CD4-positive, alpha-beta T cell treated with Interleukin-10 for 1 hour (primary cell): Measurements from ENCODE around the gene CTU2.
A peak's percentile ranks its signal among the peaks of the same experiment; 100 is the strongest.
"Not testable (repeated sequence)": the region's sequence is repeated elsewhere in the genome, so short reads cannot be mapped to it uniquely, and the experiment has no call there.

Experiments used
- DNase-seq: peaks from one replicate; pipeline ENCODE4 v3.0.0-alpha.2; 2020

Gene CTU2

GRCh38 chr16:88706229-88706964, at the start of gene CTU2, which contains the start of gene RNF166:
Gene CTU2, plus strand, starts transcription at chr16:88706503. Its CDS starts 28 bp downstream, at chr16:88706531.
Gene RNF166, minus strand, starts transcription at chr16:88706408. Its CDS starts 83 bp downstream, at chr16:88706325.
- DNase-seq, result peak; percentile 91

GRCh38 chr16:88657371-88657770, 48.9 kb upstream of the CTU2 start:
- no peak for DNase-seq

- no peak for DNase-seq
Observed at GRCh38 chr16:88658714-88659113, 47.6 kb upstream of the CTU2 start.

- no peak for DNase-seq
Observed at GRCh38 chr16:88659160-88659559, 47.1 kb upstream of the CTU2 start.

GRCh38 chr16:88661468-88661867, 44.8 kb upstream of the CTU2 start:
- no peak for DNase-seq

- DNase-seq, result no peak
Observed at GRCh38 chr16:88662222-88662842, 44.0 kb upstream of the CTU2 start.

GRCh38 chr16:88662843-88663606, 43.3 kb upstream of the CTU2 start, which contains the start of gene MVD:
Gene MVD, minus strand, starts transcription at chr16:88663091. Its CDS starts 11 bp downstream, at chr16:88663080.
- peak; percentile 96 for DNase-seq

- no peak for DNase-seq
Observed at GRCh38 chr16:88665148-88665547, 41.2 kb upstream of the CTU2 start.

GRCh38 chr16:88665570-88665969, 40.7 kb upstream of the CTU2 start:
- no peak for DNase-seq

- no peak for DNase-seq
Observed at GRCh38 chr16:88667461-88667860, 38.8 kb upstream of the CTU2 start.

GRCh38 chr16:88669493-88669892, 36.8 kb upstream of the CTU2 start:
- not testable (repeated sequence) for DNase-seq

GRCh38 chr16:88669980-88670379, 36.3 kb upstream of the CTU2 start:
- no peak for DNase-seq

- DNase-seq, result no peak
Observed at GRCh38 chr16:88671806-88672205, 34.5 kb upstream of the CTU2 start.

- no peak for DNase-seq
Observed at GRCh38 chr16:88672776-88673175, 33.5 kb upstream of the CTU2 start.

- no peak for DNase-seq
Observed at GRCh38 chr16:88673716-88674379, 32.5 kb upstream of the CTU2 start.

- DNase-seq, result no peak
Observed at GRCh38 chr16:88676502-88677242, 29.6 kb upstream of the CTU2 start.

- no peak for DNase-seq
Observed at GRCh38 chr16:88677721-88678120, 28.6 kb upstream of the CTU2 start.

- no peak for DNase-seq
Observed at GRCh38 chr16:88678224-88678979, 27.9 kb upstream of the CTU2 start.

GRCh38 chr16:88680554-88681083, 25.7 kb upstream of the CTU2 start:
- DNase-seq, result no peak

- peak; percentile 68 for DNase-seq
Observed at GRCh38 chr16:88681084-88681680, 25.1 kb upstream of the CTU2 start.
